HepG2 (cell line): ENCODE results near the gene MAPK8IP3. TPM values are rescaled to one million over a fixed set of nuclear protein-coding genes. Genes with fewer than 3 reads are reported as not detected.
A peak's percentile ranks its signal among the peaks of the same experiment; 100 is the strongest.

Experiments
- ADNP ChIP-seq: sonication (generic); formaldehyde crosslinking; IDR thresholded peaks from 2 replicates; pipeline ENCODE4 v1.4.0; 2020; ENCODE audit warnings: missing genetic modification reagents
- ARID4A ChIP-seq: sonication (generic); formaldehyde crosslinking; IDR thresholded peaks from 2 replicates; pipeline ENCODE4 v1.5.0; 2020; ENCODE audit warnings: mild to moderate bottlenecking, missing genetic modification reagents, borderline replicate concordance
- BCL3 ChIP-seq: sonication (generic); formaldehyde crosslinking; IDR thresholded peaks from 2 replicates; pipeline ENCODE4 v1.5.1; 2020; ENCODE audit warnings: mild to moderate bottlenecking, missing genetic modification reagents, moderate library complexity
- PRDM15 ChIP-seq: sonication (generic); formaldehyde crosslinking; IDR thresholded peaks from 2 replicates; pipeline ENCODE4 v1.4.0; 2020; ENCODE audit warnings: missing genetic modification reagents
- RBFOX2 ChIP-seq: fragments of 200-400 bp; formaldehyde crosslinking; IDR thresholded peaks from 2 replicates; pipeline ENCODE4 v1.6.1; 2017; ENCODE audit warnings: low read depth, mild to moderate bottlenecking, low read length
- SRSF1 ChIP-seq: fragments of 200-400 bp; formaldehyde crosslinking; optimal IDR thresholded peaks from 2 replicates; pipeline ENCODE3; 2017; ENCODE audit warnings: mild to moderate bottlenecking, low read depth, low read length, moderate library complexity
- TEAD2 ChIP-seq: sonication (generic); formaldehyde crosslinking; IDR thresholded peaks from 2 replicates; pipeline ENCODE4 v1.9.0; 2021; ENCODE audit warnings: missing genetic modification reagents
- ZMYM2 ChIP-seq: sonication (generic); formaldehyde crosslinking; IDR thresholded peaks from 2 replicates; pipeline ENCODE4 v1.8.0; 2022; ENCODE audit warnings: mild to moderate bottlenecking, missing genetic modification reagents
- ZMYM4 ChIP-seq: sonication (generic); formaldehyde crosslinking; IDR thresholded peaks from 2 replicates; pipeline ENCODE4 v1.8.1; 2023; ENCODE audit warnings: mild to moderate bottlenecking, missing genetic modification reagents
- ZNF275 ChIP-seq: sonication (generic); formaldehyde crosslinking; IDR thresholded peaks from 2 replicates; pipeline ENCODE4 v1.8.0; 2022; ENCODE audit warnings: missing genetic modification reagents, mild to moderate bottlenecking, inconsistent platforms, borderline replicate concordance
- ZNF280B ChIP-seq: sonication (generic); formaldehyde crosslinking; IDR thresholded peaks from 2 replicates; pipeline ENCODE4 v1.5.0; 2020; ENCODE audit warnings: missing genetic modification reagents, mild to moderate bottlenecking, borderline replicate concordance
- ZNF331 ChIP-seq: sonication (generic); formaldehyde crosslinking; IDR thresholded peaks from 2 replicates; pipeline ENCODE4 v1.4.0; 2020; ENCODE audit warnings: missing genetic modification reagents
- ZNF547 ChIP-seq: sonication (generic); formaldehyde crosslinking; IDR thresholded peaks from 2 replicates; pipeline ENCODE4 v1.5.1; 2020; ENCODE audit warnings: mild to moderate bottlenecking, missing genetic modification reagents
- ZNF607 ChIP-seq: sonication (generic); formaldehyde crosslinking; IDR thresholded peaks from 2 replicates; pipeline ENCODE4 v1.5.1; 2020; ENCODE audit warnings: missing genetic modification reagents, mild to moderate bottlenecking, borderline replicate concordance
- ZNF615 ChIP-seq: sonication (generic); formaldehyde crosslinking; IDR thresholded peaks from 2 replicates; pipeline ENCODE4 v1.5.0; 2020; ENCODE audit warnings: mild to moderate bottlenecking, missing genetic modification reagents, borderline replicate concordance
- ZNF652 ChIP-seq: IDR thresholded peaks from 2 replicates; pipeline ENCODE4 v1.6.1; 2016; ENCODE audit warnings: low read depth, borderline replicate concordance
- ZNF83 ChIP-seq: sonication (generic); formaldehyde crosslinking; IDR thresholded peaks from 2 replicates; pipeline ENCODE4 v1.4.0; 2020; ENCODE audit warnings: missing genetic modification reagents, mild to moderate bottlenecking, borderline replicate concordance
- polyA plus RNA-seq, 8 experiments: library from polyadenylated mRNA; depleted of rRNA in 3 of 8; stranded (reverse) in 7 of 8; unstranded in 1 of 8; fragments of >200 nt; fragmentation: Illumina TruSeq in 4 of 8; extraction: Trizol in 4 of 8; gene quantifications; 2 replicates each; pipeline versions ENCODE4 v1.2.1 to v1.2.3, GENCODE V29; 2011 to 2016; ENCODE audit warnings: low read depth in 4 of 8, missing spikeins in 1 of 8, mixed read lengths in 1 of 8; ENCODE audit not compliant: insufficient read depth in 1 of 8
- total RNA-seq, 5 experiments: library from RNA; depleted of rRNA; stranded (reverse); fragments of >200 nt; fragmentation: Illumina TruSeq; extraction: Trizol; gene quantifications; 2 replicates each; pipeline ENCODE4 v1.2.3, GENCODE V29; 2016; ENCODE audit warnings: low read depth in 1 of 5

The MAPK8IP3 gene
- total and polyA plus RNA-seq, 2 of the 13 experiments (the other 11 are each of a cell fraction or from before 2014, with no cell fraction given): 25.1 to 41.7 TPM

GRCh38 chr16:1677942-1678499 lies 28.0 kb upstream of the MAPK8IP3 start, which contains the start of gene JPT2 (continued):
- TF ChIP-seq ARID4A (peak; percentile 68; the same call in 1 of the 2 replicates), ZNF280B (CRISPR knock-in tag) (no peak), ZNF547 (CRISPR knock-in tag) (no peak), BCL3 (CRISPR knock-in tag) (no peak), ZNF83 (no peak), TEAD2 (CRISPR knock-in tag) (no peak), ZNF607 (peak; percentile 36; the same call in 1 of the 2 replicates), PRDM15 (CRISPR knock-in tag) (peak; percentile 54; the same call in 1 of the 2 replicates), ZNF331 (CRISPR knock-in tag) (no peak), ZNF652 (CRISPR knock-in tag) (no peak), ADNP (CRISPR knock-in tag) (no peak), SRSF1 (no peak), ZNF615 (no peak), ZNF275 (no peak), RBFOX2 (peak; percentile 89), ZMYM2 (CRISPR knock-in tag) (no peak), ZMYM4 (CRISPR knock-in tag) (no peak; the same call in 1 of the 2 replicates)
